ENCODE results near the gene PIAS1. TPM values are rescaled to one million over a fixed set of nuclear protein-coding genes. Genes with fewer than 3 reads are reported as not detected.
"Not testable (repeated sequence)": the region's sequence is repeated elsewhere in the genome, so short reads cannot be mapped to it uniquely, and the experiment has no call there.

PIAS1 gene
- total RNA-seq, 1 donor from 2014 or later, result 30.8 TPM

DNA sequence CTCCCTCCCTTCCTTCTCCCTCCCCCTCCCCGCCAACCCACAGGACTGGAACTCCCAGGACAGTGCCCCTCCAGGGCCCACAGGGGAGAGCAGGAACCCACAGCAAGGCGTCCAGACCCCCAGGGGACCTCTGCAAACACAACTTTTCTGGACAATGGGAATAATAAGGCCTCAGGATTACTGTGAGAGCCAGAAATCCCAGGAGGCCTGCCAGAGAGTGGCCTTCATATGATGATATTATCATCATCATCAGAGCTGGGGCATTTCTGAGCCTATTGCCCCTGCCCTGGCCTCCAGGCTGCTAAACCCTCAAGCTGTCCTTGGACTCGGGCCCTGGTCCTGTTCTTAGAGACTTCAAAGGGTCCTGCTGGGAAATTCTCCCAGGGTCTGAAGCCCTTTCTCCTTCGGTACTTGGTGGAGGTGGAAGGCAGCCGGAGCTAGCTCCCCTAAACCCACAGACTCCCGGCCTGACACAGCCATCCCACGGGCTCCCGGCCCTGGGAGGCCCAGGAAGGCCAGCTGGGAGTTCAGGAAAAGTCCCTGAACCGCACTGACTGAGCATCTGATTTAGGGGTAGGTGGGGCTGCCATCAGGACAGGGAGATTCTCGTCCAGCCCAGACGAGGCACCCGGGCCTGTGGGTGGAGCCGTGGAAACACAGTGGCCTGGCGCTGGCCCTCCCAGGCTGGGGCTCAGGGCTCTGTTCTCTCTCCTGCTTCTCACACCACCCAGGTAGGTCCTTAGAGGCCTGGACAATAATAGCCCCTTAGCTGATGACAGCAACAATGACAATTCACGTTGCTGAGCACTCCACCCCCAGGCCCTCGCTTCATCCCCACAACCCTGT, 146.1 kb downstream of the PIAS1 start:
- Mint-ChIP-seq H3K9me3 (ENCODE audit: low read depth) (no peaks in the 10 kb centered on the region), H3K4me1 (ENCODE audit: low read depth) (peaks cover 15% of the 10 kb centered on the region), H3K27ac (ENCODE audit: unreplicated experiment) (peak overlapping the region; percentile 27), H3K27me3 (ENCODE audit: low read depth) (no peaks in the 10 kb centered on the region), H3K36me3 (ENCODE audit: low read depth) (peaks cover 3% of the 10 kb centered on the region), H3K4me3 (ENCODE audit: unreplicated experiment) (no peak overlapping the region)
- TF ChIP-seq, protein P1, sequence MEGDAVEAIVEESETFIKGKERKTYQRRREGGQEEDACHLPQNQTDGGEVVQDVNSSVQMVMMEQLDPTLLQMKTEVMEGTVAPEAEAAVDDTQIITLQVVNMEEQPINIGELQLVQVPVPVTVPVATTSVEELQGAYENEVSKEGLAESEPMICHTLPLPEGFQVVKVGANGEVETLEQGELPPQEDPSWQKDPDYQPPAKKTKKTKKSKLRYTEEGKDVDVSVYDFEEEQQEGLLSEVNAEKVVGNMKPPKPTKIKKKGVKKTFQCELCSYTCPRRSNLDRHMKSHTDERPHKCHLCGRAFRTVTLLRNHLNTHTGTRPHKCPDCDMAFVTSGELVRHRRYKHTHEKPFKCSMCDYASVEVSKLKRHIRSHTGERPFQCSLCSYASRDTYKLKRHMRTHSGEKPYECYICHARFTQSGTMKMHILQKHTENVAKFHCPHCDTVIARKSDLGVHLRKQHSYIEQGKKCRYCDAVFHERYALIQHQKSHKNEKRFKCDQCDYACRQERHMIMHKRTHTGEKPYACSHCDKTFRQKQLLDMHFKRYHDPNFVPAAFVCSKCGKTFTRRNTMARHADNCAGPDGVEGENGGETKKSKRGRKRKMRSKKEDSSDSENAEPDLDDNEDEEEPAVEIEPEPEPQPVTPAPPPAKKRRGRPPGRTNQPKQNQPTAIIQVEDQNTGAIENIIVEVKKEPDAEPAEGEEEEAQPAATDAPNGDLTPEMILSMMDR (IDR thresholded peaks at IDR 0.05), result no peak
- DNase-seq (ENCODE audit: low spot score), result no peak

DNA sequence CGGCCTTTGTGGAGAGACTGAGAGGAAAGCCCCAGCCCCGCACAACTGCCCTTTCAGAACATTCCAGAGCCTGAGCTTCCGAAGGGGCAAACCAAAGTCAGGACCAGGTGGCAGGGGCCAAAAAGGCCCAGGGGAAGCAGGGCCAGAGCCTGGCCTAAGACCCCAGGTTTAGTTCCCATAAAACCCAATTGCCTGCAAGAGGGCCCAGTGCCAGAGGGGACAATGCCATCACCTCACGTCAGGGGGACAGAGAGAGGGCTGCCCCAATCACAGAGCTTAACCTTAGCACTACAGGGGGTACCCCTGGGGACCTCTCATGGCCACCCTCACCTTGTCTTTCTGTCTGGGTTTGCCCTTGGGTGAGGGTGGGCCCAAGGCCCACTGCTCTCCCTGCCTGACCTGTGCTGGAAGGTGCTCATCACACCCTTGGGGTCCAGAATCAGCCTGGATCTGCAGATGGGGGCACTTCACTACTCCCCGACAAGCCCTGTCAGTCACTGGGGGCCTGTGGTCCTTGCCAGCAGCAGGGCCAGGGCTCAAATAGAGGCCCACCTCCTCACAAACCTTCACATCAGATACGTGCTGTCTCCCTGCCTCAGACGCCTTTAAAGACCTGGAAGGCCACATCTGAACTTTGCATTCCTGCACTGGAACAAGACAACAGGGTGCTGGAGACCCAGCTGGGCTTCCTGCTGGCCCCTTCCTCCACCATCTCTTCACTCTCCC, 147.2 kb downstream of the PIAS1 start:
- H3K4me1 Mint-ChIP-seq (ENCODE audit: low read depth), result peaks cover 15% of the 10 kb centered on the region
- no peaks in the 10 kb centered on the region for H3K27me3 Mint-ChIP-seq (ENCODE audit: low read depth)
- TF ChIP-seq, protein P1 (IDR thresholded peaks at IDR 0.05), result no peak
- no peaks in the 10 kb centered on the region for H3K9me3 Mint-ChIP-seq (ENCODE audit: low read depth)
- H3K27ac Mint-ChIP-seq (ENCODE audit: unreplicated experiment), result no peak overlapping the region
- DNase-seq (ENCODE audit: low spot score), result no peak
- no peak overlapping the region for H3K4me3 Mint-ChIP-seq (ENCODE audit: unreplicated experiment)
- peaks cover 3% of the 10 kb centered on the region for H3K36me3 Mint-ChIP-seq (ENCODE audit: low read depth)

DNA sequence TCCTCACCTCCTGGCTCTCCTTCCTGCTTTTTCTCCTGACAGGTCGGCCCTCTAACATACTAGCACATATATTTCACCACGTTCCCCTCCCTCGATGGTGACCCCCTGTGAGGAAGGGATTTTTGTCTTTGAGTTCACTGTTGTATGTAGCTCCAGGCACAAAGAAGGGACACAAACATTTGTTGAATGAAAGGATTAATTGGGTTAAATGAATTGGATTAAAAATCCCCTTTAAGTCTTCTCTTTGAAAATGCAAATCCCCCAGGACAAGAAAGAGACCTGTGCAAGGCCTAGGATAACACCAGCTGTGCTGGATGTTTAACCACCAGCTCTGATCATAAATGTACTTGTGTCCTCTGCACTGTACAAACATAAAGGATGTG, 147.8 kb downstream of the PIAS1 start:
- Mint-ChIP-seq H3K27me3 (ENCODE audit: low read depth) (no peaks in the 10 kb centered on the region), H3K27ac (ENCODE audit: unreplicated experiment) (no peak overlapping the region), H3K9me3 (ENCODE audit: low read depth) (no peaks in the 10 kb centered on the region), H3K4me1 (ENCODE audit: low read depth) (peaks cover 15% of the 10 kb centered on the region), H3K36me3 (ENCODE audit: low read depth) (peaks cover 3% of the 10 kb centered on the region), H3K4me3 (ENCODE audit: unreplicated experiment) (no peak overlapping the region)
- TF ChIP-seq, protein P1 (IDR thresholded peaks at IDR 0.05), result no peak
- no peak for DNase-seq (ENCODE audit: low spot score)

DNA sequence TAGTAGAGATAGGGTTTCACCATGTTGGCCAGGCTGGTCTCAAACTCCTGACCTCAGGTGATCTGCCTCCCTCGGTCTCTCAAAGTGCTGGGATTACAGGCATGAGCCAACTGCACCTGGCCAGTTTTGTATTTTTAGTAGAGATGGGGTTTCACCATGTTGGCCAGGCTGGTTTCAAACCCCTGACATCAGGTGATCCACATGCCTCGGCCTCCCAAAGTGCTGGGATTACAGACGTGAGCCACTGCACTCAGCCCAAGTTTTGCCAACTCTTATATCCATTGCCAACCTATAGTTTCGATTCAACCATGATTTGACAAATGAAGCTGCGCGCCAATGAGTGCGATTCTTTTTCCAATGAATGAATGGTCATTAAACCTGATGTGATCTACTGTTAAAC, 148.9 kb downstream of the PIAS1 start:
- DNase-seq (ENCODE audit: low spot score); H3K9me3 Mint-ChIP-seq (ENCODE audit: low read depth); H3K27ac Mint-ChIP-seq (ENCODE audit: unreplicated experiment); H3K4me3 Mint-ChIP-seq (ENCODE audit: unreplicated experiment); H3K36me3 Mint-ChIP-seq (ENCODE audit: low read depth); H3K27me3 Mint-ChIP-seq (ENCODE audit: low read depth): not testable (repeated sequence)
- peaks cover 15% of the 10 kb centered on the region for H3K4me1 Mint-ChIP-seq (ENCODE audit: low read depth)

DNA sequence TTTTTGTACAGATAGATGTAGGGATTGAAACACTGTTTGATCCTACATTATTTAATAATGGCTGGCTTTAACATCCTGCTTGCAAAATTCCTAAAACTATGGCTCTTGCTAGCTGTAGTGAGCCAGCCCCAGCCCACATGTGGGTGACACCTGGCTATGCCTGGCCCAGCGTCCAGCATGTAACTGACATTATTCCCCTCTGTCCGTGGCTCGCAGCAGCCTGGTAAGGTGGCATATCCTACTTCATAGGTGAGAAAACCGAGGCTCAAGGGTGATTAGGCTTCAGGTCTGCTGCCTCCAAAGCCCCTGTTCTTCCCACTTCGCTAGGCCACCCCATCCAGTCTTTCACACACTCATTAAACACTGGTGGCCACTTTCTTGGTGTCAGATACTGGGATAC, 149.4 kb downstream of the PIAS1 start:
- H3K9me3 Mint-ChIP-seq (ENCODE audit: low read depth), result no peaks in the 10 kb centered on the region
- no peak overlapping the region for H3K4me3 Mint-ChIP-seq (ENCODE audit: unreplicated experiment)
- H3K36me3 Mint-ChIP-seq (ENCODE audit: low read depth), result no peaks in the 10 kb centered on the region
- TF ChIP-seq, protein P1 (IDR thresholded peaks at IDR 0.05), result no peak
- no peaks in the 10 kb centered on the region for H3K27me3 Mint-ChIP-seq (ENCODE audit: low read depth)
- H3K27ac Mint-ChIP-seq (ENCODE audit: unreplicated experiment), result no peak overlapping the region
- DNase-seq (ENCODE audit: low spot score), result no peak
- peaks cover 15% of the 10 kb centered on the region for H3K4me1 Mint-ChIP-seq (ENCODE audit: low read depth)

Measured in chondrocyte (in vitro differentiated cells).